ENCODE data around the gene AGXT.

The AGXT gene

GRCh38 chr2:240869956-240870875 is 1.6 kb downstream of the AGXT start:
- no peak for DNase-seq

GRCh38 chr2:240871071-240871958 is 2.7 kb downstream of the AGXT start:
- no peak for DNase-seq

DNA sequence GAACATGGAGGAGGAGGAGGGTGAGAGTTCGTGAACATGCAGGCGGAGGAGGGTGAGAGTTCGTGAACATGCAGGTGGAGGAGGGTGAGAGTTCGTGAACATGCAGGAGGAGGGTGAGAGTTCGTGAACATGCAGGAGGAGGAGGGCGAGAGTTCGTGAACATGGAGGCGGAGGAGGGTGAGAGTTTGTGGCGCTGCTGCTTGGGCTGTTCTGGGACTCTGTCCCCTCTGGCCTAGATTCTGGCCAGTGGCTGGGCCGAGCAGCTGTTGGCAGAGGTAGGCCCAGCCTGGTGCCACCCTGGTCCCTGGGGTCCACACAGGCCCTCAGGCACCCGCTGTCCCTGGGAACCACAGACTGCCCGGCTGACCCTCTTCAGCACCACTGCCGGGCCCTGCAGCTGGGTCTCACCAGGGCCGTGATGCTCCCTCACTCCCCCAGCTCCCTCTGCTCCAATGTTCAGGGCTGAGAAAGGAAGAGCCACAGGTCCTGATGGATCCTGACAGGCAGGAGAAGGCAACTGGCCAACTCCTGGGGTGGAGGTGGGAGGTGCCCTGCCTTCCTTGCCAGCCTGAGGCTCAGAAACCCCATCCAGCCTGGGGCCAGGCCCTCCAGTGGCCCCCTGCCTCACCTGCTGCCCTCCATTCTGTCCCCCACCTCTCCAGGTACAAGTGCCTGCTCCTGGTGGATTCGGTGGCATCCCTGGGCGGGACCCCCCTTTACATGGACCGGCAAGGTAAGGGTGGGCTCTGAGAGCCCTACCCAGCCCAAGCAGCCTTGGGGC is 3.9 kb downstream of the AGXT start:
- DNase-seq = no peak

DNA sequence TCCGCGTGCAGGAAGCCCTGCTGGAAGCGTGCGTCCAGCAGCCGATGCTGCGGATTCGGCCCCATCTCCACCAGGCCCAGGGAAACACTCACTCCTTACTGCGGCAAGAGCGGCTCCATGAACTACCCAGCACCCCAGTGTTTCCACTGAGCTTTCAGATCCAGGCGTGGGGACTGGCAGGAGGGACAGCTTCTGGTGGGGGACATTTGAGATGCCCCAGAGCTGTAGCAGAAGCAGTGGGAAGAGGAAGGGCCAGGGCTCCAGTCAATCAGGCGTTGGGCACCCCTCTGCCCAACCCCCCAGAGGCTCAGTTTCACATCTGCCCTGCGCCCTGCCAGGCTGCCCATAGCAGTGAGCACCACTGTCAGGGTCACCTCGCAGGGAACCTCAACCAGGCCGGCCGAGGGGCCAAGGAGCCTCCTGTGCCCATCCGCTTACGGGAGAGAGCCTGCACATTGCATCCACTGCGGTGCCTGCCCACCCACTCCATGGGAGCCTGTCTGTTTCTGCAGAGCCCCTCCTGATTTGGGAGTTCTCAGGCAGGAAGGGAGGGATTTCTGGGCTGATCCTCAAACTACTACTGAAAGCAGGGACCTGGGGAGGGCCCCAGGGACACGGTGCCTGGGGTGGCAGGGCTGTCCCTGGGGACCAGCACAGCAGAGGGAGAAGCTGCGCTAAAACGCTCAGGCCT is 4.6 kb downstream of the AGXT start:
- DNase-seq = no peak

DNA sequence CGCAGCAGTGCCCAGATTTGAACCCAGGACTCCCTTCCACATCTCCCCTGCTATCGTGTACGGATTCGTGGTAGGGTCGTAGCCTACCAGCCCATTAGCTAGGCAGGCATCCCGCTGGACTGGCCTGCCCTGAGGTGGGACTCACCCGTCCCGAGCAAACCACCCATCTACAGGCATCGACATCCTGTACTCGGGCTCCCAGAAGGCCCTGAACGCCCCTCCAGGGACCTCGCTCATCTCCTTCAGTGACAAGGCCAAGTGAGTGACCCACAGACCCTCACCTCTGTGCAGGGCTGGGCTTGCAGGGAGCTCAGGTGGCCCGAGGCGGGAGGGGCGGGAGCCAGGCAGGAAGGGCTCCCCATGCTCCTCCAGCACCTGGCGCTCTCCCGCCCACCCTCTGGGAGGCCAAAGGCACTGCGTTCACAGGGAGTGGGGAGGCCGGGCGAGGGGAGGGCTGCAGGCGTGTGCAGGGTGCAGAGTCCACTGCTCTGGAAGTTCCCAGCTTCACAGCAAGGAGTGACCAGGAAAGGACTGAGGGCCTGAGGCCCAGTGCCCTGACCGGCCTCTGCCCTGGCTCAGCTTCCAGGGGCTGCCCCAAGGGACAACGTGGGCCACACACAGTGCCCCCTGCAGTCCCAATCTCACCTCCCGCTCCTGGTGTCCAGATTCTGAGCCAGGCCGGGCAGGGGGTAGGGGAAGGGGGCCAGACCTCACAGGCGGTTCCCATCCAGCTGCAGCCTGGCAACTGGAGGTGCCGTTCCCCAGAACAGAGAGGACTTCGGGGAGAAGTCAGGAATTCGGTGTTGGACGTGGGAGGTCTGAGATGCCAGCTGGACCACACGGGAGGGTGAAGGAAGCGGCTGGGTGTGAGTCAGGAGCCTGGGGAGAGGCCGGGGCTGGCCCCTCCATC is 5.4 kb downstream of the AGXT start:
- DNase-seq = no peak

GRCh38 chr2:240874715-240875227 is 6.1 kb downstream of the AGXT start:
- no peak for DNase-seq

GRCh38 chr2:240875228-240876034 is 6.8 kb downstream of the AGXT start:
- DNase-seq = no peak

GRCh38 chr2:240876035-240876474 is 7.4 kb downstream of the AGXT start:
- no peak for DNase-seq

- DNase-seq = no peak
These were observed 8.0 kb downstream of the AGXT start for GRCh38 chr2:240876475-240877251.

GRCh38 chr2:240877460-240878340 is 9.1 kb downstream of the AGXT start:
- no peak for DNase-seq

DNA sequence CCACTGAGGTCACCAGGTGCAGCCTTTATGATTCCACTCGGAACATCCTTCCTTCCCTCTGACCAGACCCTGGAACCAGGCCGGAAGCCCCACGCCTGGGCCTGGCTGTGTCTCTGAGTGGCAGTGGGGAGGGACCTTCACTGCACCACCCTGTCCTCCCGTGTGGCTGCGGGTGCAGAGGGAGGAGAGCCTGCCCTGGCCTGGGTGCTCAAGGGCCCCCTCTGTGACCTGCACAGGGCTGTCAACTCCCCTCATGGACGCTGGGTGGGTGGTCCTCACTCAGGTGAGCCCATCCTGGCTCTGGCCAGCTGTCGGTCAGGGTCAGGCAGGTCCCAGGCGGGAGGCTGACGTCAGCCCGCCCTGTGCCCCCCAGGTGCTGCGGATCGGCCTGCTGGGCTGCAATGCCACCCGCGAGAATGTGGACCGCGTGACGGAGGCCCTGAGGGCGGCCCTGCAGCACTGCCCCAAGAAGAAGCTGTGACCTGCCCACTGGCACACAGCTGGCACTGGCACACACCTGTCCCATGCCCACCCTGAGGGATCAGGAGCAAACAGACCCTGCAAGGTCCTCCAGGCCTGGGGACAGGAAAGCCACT is 9.8 kb downstream of the AGXT start:
- DNase-seq = no peak

- DNase-seq = no peak
These were observed 10.5 kb downstream of the AGXT start for GRCh38 chr2:240879105-240879504.

- DNase-seq = no peak
These were observed 13.3 kb downstream of the AGXT start for GRCh38 chr2:240881913-240882312.

DNA sequence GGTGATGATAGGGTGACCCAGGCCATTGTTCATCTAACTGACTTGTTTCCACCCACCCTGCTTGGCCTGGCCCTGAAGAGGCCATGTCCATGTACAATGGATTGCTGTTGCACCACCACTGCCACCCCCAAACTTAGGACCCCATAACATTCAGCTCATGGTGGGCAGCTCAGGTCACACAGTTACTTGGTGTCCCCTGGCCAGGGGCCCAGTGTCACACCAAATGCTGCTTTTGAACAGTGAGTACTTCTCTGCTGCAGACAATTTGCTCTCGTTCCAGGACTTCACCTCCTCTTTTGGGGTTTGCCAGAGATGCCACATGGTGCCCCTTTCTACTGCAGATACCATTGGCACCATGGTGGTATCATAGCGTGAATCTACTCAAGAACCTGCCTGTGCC is 15.6 kb downstream of the AGXT start:
- DNase-seq = no peak

GRCh38 chr2:240884745-240885144 is 16.1 kb downstream of the AGXT start:
- no peak for DNase-seq

- no peak for DNase-seq
These were observed 16.9 kb downstream of the AGXT start for GRCh38 chr2:240885566-240885965.

DNA sequence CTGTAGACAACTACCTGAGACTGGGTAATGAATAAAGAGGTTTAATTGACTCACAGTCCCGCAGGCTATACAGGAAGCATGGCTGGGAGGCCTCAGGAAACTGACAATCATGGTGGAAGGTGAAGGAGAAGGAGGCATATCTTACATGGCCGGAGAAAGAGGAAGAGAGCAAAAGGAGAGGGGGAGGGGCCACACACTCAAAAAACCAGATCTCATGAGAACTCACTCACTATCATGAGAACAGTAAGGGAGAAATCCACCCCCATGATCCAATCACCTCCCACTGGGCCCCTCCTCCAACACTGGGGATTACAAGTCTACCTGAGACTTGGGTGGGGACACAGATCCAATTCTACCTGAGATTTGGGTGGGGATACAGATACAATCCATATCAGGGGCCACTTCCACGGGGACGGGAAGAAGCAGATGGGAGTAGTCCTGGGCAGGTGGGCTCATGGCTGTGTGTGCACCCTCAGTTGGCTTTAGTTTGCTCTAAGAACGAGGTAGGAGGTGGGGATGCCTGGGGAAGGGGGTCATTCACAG is 17.5 kb downstream of the AGXT start:
- no peak for DNase-seq

All from SW 1271 (cell line).